MM.1S (cell line): Measurements from ENCODE around the gene PDGFD.

Source experiments
- EZH2 ChIP-seq: fragments of 300-600 bp; sonication (generic); optimal IDR thresholded peaks from 2 replicates; pipeline ENCODE3; 2017; ENCODE audit warnings: low read depth, mild to moderate bottlenecking, antibody characterized with exemption, low read length, mixed read lengths
- EZH2phosphoT487 ChIP-seq: fragments of 300-600 bp; sonication (generic); IDR thresholded peaks from 2 replicates; pipeline ENCODE4 v1.6.1; 2018; ENCODE audit warnings: antibody characterized with exemption, low read length
- TF ChIP-seq, protein P1 (sequence below): fragments of 300-600 bp; sonication (generic); IDR thresholded peaks from 2 replicates; pipeline ENCODE4 v1.5.1; 2016; ENCODE audit warnings: antibody characterized with exemption, low read length, mixed read lengths

DNA sequence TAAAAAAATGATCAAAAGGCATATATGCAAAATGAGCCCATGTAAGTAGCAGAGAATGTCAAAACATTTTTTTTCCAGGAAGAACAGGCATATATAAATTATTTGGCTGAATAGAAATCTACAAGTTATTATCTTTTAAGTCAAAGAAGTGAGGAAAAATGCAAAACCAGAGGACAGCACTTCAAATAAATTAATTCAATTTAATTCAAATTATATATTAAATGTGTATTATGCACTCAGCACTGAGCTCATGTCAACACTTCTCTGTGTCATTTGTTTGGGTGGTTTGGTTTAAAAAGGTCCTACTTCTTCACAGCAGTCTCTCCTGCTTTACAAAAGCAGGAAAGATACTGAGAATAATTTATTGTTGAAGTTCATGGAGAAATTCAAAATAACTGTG, 41.9 kb upstream of the PDGFD start:
- TF ChIP-seq EZH2: no peak
- TF ChIP-seq, protein P1, sequence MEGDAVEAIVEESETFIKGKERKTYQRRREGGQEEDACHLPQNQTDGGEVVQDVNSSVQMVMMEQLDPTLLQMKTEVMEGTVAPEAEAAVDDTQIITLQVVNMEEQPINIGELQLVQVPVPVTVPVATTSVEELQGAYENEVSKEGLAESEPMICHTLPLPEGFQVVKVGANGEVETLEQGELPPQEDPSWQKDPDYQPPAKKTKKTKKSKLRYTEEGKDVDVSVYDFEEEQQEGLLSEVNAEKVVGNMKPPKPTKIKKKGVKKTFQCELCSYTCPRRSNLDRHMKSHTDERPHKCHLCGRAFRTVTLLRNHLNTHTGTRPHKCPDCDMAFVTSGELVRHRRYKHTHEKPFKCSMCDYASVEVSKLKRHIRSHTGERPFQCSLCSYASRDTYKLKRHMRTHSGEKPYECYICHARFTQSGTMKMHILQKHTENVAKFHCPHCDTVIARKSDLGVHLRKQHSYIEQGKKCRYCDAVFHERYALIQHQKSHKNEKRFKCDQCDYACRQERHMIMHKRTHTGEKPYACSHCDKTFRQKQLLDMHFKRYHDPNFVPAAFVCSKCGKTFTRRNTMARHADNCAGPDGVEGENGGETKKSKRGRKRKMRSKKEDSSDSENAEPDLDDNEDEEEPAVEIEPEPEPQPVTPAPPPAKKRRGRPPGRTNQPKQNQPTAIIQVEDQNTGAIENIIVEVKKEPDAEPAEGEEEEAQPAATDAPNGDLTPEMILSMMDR: no peak
- TF ChIP-seq EZH2phosphoT487: no peak
